NCI-H82 treated with DMSO at 0.1 percent for 48 hours (cell line): ENCODE measurements around the gene ACTRT3.
"Not testable (repeated sequence)": the region's sequence is repeated elsewhere in the genome, so short reads cannot be mapped to it uniquely, and the experiment has no call there.

Source experiments
- DNase-seq: peaks from one replicate; lab custom pipeline; 2025; ENCODE audit not compliant: unreplicated experiment; lab: John Stamatoyannopoulos, UW

ACTRT3 gene

GRCh38 chr3:169772897-169773816 is 3.8 kb upstream of the ACTRT3 start, which contains the start of gene MYNN:
MYNN (plus strand) TSS chr3:169773396; CDS start chr3:169774296, 900 bp downstream.
- peak; percentile 79 for DNase-seq

DNA sequence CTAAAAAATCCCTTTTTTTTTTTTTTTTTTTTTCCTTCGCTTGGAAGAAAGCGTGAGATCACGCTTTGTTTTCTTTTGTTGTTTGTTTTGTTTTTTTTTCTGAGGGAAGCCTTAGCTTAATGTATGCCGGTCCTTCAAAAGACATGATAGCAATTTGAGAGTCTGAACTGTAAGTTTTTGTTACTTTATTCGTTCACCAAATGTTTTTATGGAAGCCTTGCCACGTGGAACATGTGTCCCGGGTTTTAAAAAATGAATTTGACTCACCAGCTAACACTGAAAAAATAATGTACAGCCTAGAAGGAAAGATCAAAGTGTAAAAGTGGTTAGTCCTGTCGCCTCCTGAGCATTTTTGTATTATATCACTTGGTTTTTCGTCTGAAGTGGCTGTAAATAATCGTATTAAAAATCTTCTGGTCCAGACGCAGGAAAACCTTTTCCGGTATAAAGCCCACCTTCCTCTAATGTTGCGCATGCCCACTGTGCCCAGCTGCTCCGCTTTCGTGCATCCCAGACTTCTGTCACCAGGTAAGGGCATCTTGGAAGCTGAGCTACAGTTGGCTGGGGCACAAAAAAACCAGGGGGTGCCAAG is 3.0 kb upstream of the ACTRT3 start:
- DNase-seq: peak; percentile 92

DNA sequence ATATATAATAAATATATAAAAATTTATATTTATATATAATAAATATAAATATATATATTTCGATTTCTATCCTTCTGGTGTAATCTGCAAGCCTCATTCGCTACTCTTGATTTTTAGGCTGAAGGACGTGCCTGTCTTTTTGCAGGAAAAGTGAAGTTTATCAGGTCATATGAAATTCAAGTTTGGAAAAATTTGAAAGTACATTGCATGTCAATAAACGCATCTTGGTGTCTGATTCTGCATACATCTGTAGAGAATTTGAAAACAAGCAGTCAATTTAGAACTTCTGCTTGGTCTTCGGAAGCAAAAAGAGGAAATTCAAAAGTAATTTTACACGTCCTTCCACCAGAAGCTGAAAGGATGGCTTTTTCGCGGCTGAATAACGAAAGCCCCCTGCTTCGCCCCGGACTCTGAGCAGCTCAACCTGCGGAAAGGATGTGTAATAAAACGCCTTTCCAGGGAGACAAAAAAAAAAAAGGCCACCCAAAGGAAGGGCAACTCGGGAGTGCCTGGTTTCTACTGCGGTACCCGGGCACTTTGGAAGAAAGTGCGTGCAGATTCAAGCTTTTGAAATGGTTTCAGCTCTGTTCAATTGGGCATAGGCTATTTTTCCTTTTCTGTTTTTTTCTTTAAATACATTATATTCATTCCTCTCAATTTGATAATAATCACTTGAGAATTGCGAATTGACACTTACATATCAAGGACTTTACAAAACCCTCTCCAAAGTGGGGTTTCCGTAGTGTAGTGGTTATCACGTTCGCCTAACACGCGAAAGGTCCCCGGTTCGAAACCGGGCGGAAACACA is 2.3 kb upstream of the ACTRT3 start:
- peak; percentile 82 for DNase-seq

- no peak for DNase-seq
These were observed 4.3 kb downstream of the ACTRT3 start, which contains the start of gene TERC for GRCh38 chr3:169764882-169765612. TERC (minus strand) TSS chr3:169765060.

GRCh38 chr3:169764312-169764881 is 5.0 kb downstream of the ACTRT3 start:
- no peak for DNase-seq

DNA sequence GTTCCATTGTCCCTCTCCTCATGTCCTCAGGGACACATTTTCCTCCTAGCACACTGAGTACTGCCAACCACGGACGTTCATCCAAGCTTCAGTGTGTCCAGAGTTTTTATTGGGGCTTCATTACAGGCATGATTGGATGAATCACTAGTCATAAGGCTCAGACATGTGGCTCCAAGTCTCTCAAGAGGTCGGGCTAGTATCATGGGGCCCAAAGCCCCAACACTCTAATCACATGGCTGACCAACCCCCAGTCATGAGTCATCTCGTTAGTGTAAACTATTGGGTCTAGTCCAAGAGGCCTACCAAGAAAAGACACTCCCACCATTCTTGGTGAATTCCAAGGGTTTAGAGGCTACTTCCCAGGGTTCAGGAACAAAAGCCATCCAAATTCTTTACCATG is 8.9 kb downstream of the ACTRT3 start:
- DNase-seq: no peak

DNA sequence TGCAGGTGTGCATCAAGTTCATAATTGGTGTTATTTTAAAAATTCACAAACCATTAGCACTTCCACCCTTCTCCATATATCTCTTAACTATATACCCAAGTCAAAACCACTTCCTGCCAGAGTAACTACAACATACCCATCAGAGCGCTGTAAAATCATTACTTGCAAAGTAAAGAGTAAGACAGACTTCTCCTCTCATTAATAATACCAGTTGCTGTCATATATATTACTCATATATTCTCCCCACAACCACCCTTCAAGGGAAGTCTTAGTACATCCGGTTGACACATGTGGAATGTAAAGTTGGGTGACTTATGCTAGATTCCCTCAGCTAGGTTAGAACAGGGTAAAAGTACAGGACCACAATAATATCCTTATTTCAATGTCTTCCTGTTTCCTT is 10.1 kb downstream of the ACTRT3 start:
- no peak for DNase-seq

- no peak for DNase-seq
These were observed 10.9 kb downstream of the ACTRT3 start for GRCh38 chr3:169758359-169758994.

GRCh38 chr3:169755488-169755887 is 13.9 kb downstream of the ACTRT3 start:
- DNase-seq: no peak

DNA sequence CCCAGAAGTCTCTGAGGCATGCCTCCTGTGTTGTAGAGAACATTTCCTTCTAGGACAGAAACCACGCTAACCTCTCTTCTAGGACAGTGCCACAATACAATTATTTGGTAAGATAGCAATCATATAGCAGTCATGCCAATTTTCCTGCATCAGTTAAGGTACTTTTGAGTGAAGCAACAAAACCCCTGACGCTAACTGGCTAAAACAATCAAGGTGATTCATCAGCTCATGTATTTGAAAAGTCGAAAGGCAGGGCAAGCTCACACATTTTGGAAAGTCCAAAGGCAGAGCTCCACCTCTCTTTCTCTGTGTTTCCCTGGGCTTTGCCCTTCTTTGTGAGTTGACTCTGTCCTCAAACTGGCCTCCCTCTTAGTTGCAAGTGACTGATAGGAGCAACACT is 14.7 kb downstream of the ACTRT3 start:
- DNase-seq: no peak

- no peak for DNase-seq
These were observed 17.5 kb downstream of the ACTRT3 start for GRCh38 chr3:169751875-169752274.

- DNase-seq: no peak
These were observed 18.7 kb downstream of the ACTRT3 start for GRCh38 chr3:169750665-169751064.

DNA sequence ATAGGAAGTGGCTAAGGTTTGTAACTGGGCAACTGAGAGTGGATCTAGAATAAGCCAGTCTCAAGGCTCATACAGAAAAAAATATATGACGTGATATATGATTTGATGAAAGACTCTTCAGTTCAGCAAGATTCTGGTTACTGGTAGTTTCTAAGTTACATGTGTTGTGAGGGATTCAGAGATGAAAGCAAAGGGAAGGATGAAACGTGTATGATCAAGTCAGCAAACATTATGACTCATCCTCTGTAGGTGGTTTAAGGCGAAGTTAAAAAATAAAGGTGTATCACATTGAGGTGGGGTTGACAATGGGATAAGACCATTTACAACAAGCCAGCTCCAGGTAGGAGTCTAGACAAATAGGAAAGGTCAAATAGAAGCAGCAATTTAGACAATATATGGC is 20.7 kb downstream of the ACTRT3 start:
- no peak for DNase-seq

DNA sequence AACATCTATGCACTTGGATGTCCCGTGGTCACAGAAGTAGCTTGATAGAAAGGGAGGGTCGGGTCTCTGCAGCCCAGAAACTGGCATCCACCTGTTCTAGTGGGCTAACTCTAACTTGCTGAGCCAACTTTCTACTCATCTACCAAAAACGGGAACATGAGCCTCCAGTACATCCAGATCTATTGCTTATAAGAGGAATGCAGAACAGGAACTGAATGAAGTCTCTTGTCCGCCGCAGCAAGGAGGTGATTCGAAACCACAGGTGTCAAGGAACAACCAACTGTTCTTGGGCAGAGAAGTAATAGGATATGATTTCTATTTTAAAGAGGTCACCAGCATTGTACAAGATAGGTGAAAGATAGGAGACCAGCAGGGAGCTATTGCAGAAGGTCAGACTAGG is 22.4 kb downstream of the ACTRT3 start:
- no peak for DNase-seq

GRCh38 chr3:169744366-169745054 is 24.9 kb downstream of the ACTRT3 start:
- DNase-seq: peak; percentile 16

DNA sequence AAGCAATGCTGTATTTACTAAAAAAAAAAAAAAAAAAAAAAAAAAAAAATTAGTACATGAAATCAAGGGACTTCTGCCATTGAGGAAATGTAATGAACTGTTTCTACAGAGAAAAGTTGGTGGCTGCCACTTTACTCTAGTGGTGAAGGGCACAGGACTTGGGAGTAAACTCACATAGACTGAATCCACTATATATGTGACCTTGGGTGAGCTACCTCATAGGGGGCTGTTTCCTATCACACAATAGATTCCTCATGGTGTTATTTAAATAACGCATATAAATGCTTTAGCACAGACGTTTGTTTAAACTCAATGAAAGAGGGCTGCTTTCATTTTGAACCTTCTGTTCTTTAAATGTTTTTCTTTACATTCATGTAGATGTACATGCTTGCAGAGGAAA is 30.3 kb downstream of the ACTRT3 start:
- no peak for DNase-seq

- DNase-seq: not testable (repeated sequence)
These were observed 37.5 kb downstream of the ACTRT3 start for GRCh38 chr3:169731857-169732256.

DNA sequence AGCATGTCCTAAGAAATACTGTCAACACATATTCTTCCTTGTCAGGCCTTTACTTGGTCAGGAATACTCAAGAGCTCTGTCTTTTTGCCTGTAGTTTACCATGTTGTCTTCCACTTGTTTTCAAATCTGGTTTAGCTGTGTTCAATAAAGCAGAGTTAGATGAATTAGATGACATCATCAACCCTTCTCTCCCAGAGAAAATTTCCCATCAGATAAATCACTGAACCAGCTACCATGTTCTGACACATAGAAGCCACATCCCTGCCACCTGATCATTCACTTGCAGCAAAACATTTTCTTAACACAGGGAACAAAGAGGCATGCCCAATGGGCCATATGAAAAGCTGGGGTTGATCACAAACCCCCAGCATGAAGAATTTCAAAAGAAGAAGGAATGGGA is 46.6 kb downstream of the ACTRT3 start:
- no peak for DNase-seq

DNA sequence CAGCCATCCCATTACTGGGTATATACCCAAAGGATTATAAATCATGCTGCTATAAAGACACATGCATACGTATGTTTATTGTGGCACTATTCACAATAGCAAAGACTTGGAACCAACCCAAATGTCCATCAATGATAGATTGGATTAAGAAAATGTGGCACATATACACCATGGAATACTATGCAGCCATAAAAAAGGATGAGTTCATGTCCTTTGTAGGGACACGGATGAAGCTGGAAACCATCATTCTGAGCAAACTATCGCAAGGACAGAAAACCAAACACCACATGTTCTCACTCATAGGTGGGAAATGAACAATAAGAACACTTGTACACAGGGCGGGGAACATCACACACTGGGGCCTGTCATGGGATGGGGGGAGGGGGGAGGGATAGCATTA is 50.9 kb downstream of the ACTRT3 start:
- not testable (repeated sequence) for DNase-seq
